Glomerular endothelial cell (primary cell): ENCODE results near the gene MVB12B. TPM values are rescaled to one million over a fixed set of nuclear protein-coding genes. Genes with fewer than 3 reads are reported as not detected.
A peak's percentile ranks its signal among the peaks of the same experiment; 100 is the strongest.

Experiments
- DNase-seq: peaks from one replicate; pipeline ENCODE4 v3.0.0-alpha.2; 2011; ENCODE audit warnings: low read depth, low spot score; ENCODE audit errors: extremely low read depth
- total RNA-seq: library from RNA; depleted of rRNA; stranded (reverse); fragments of >200 nt; gene quantifications from 2 replicates; pipeline ENCODE4 v1.2.3, GENCODE V29; 2015

Gene MVB12B
- total RNA-seq, 1 donor from 2014 or later: 11.4 TPM

- DNase-seq: no peak
Measured at GRCh38 chr9:126486276-126486675, 159.6 kb downstream of the MVB12B start.

DNA sequence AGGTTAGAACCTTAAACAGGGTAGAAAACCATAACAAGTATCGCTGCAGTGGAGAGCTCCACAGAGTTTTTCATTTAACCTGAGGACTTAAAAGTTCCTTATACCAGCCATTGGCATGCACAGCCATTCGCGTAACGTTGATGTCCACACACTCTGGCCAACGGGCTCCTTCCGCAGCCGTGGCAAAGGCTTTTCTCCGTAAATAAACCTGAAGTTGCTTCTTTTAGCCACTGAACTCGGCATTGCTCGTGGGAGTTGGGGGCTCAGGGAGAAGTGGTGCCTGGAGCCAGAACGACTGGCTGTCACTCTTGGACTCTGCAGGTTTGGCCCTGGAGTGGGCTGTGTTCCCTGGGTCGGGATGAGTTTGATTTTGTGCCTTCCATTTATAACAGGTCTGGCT is 161.2 kb downstream of the MVB12B start:
- no peak for DNase-seq

DNA sequence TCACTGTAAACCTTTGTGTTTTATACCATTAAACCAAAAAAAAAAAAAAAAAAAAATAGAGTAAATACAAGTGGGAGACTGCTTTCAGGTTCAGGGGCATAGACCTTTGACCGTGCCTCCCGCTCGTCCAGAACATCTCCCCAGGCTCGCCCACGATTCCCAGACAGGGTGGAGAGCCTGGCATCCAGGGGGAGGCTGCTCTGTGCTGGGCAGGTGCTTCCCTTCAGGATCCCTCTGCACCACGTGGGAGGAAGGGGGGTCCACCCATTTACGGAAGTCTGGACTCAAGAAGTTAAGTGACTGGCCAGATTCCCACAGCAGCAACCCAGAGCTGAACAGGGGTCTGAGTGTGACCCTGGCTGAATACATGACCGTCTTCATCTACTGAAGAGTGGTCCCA is 161.7 kb downstream of the MVB12B start:
- DNase-seq: no peak

- no peak for DNase-seq
Measured at GRCh38 chr9:126488881-126489404, 162.3 kb downstream of the MVB12B start.

GRCh38 chr9:126489581-126490213 is 163.1 kb downstream of the MVB12B start:
- DNase-seq: no peak

GRCh38 chr9:126490214-126490631 is 163.6 kb downstream of the MVB12B start:
- DNase-seq: no peak

- peak; percentile 41 for DNase-seq
Measured at GRCh38 chr9:126490871-126491567, 164.4 kb downstream of the MVB12B start.

GRCh38 chr9:126491568-126491879 is 164.9 kb downstream of the MVB12B start:
- no peak for DNase-seq

DNA sequence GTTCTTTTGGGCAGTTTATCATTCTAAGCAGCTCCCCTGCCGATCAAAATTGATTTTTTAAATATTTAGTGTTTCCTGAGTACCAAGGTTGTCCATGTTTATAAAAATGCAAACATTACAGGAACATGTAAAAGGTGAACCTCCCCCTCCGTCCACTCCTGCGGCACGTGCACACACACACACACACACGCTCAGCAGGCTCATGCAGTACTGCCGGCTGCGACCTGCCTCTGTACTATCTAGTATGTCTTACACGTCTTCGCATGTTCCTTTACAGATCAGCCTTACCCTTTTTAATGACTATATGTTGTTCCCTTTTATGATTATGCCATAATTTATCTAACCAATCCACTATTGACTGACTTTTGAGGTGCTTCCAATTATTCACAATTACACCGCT is 165.3 kb downstream of the MVB12B start:
- no peak for DNase-seq

DNA sequence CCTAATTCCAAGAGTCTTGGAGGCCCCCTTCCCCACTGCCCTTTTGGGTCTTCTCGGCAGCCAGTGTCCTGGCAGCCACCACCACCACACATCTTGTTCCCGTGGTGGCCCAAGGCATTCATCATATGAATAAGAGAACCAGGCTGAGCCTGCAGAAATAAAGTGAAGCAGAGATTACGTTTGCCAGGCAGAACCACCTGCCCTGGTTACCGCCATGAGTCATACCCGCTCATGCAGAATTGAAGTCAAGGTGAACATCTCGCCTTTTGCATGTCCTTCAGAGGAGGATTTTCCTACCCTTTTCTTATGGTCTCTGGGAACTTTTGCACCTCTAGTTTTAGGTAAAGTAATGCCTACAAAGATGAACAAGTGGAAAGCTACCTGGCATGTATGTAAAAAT is 167.6 kb downstream of the MVB12B start:
- DNase-seq: no peak

- DNase-seq: no peak
Measured at GRCh38 chr9:126494746-126495145, 168.1 kb downstream of the MVB12B start.

DNA sequence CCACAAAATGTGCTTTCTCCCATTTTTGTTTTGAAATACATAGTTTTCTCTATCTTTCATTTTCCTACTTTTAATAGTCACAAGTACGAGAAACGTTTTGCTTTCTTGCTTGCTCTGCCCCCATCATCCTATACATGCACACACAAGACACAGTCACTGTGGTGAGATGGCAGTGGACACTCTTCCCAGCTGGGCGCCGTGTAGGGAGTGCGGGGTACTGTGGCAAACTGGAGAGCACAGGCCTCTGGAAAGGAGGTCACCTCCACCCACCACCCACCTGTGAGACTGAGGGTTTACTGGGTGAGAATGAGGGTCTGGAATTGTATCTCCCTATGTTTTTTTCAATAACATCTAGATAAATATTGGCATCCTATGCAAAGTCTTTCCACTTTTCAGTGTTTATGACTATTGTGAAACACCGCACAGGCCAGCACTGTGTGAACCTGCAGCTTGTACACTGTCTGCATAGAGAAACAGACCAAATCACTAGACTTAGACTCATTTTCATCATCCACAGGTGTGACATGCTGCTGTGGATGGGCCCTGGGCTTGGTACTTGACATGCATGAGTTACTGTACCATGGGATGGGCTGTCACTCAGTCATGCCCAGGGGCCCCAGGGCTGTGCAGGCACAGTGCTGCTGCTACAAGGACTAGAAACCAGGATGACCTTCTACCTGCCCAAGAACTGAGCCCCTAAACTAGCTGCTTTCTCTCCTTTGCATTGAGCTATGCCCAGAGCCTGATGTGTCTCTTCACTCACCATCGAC is 169.0 kb downstream of the MVB12B start:
- no peak for DNase-seq

DNA sequence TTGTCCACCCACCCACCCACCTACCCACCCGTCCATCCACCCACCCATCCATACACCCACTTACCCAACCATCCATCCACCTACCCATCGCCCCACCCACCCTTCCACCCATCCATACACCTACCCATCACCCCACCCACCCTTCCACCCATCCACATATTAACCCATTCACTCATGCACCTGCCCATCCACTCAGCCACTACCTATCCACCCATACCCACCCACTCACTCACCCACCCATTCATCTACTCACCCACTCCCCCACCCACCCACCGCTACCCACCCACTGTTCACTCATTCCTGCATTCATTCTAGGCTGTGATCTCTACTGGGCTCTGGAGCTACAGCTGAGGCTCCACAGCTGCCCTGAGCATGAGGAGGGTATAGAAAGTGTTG is 169.6 kb downstream of the MVB12B start:
- no peak for DNase-seq

DNA sequence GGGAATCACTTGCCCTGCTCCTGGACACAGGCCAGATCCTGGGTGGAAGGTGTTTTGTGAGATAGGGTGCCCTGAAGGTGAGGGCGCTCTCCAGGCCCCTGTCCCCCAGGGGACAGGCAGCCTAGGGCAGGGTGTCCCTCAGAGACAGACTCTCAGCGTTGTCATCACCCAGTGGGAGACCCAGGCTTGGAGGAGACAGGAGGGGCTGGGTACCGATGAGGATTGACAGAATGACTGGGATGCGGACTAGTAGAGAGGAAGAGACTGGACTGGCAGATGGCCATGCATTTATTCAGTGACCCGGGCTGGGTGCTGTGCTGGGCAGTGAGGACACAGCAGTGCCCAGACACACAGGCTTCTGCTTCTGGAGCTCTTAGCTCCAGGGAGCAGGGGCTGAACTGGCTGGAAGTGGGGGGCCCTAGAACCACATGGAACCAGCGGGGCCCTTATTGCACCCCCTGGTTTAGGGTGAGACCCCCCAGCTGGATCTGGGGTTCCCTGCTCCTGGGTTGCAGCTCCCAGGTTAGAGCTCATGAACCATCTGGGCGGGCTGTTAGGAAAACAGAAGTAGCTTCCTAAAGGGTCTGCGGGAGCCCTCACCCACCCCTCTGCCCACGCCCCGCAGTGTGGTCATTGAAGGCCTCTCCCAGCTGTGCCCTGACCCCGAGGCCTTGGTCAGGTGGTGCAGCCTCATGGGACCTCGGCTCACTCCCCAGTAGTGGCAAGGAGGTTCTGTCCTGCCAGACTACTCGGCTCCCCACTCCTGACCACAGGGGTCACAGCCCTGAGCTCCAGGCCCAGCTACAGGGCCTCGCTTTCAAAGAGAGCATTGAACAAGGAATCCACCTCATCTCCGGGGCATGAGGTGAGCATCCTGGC is 170.4 kb downstream of the MVB12B start:
- DNase-seq: no peak

- no peak for DNase-seq
Measured at GRCh38 chr9:126497660-126498275, 171.1 kb downstream of the MVB12B start.

- DNase-seq: no peak
Measured at GRCh38 chr9:126498331-126498730, 171.7 kb downstream of the MVB12B start.

- DNase-seq: no peak
Measured at GRCh38 chr9:126499005-126499910, 172.6 kb downstream of the MVB12B start.

DNA sequence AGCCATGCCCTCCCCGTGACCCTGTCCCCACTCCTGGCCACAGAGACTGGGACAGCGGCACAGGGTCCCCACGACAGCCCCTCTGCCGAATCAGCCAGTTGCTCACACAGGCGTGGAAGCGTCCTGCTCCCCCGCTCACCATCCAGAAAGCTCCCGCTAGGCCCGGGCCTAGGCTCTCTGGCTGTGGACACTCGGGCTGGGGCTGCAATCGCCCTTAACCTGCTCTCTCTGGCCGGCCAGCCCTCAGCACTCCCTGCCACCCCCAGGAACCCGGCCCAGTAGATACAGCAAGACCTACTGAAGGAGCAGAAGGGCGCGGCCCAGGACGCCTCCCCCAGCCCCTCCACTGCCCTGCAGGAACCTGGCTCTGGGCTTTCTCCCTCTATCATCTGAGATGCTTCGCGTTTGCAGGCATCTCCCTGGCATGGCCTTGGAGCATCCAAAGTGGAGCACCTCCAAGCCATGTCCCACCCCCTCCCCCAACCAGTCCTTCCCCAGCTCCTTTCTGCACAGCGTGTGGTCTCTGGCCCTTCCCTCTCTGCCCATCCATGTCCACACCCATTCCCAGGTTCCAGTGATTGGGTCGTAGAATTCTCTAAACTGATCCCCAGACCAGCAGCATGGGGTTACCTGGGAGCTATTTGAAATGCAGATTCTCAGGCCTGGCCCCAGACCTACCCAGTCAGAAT is 173.4 kb downstream of the MVB12B start:
- DNase-seq: no peak
